Frontal cortex (tissue), 4 donors: Measurements from ENCODE around the gene PPA2. TPM values are rescaled to one million over a fixed set of nuclear protein-coding genes. Genes with fewer than 3 reads are reported as not detected.
"Not testable (repeated sequence)": the region's sequence is repeated elsewhere in the genome, so short reads cannot be mapped to it uniquely, and the experiment has no call there.

ENCODE experiments used
- DNase-seq, 2 donors: peaks; one replicate each; pipeline ENCODE4 v3.0.0; 2012; ENCODE audit warnings: low spot score in 2 of 2
- FAIRE-seq: peaks from 2 replicates; lab custom pipeline; 2012; peaks lifted over from hg19 to GRCh38; lab: Jason Lieb, UNC
- total RNA-seq: library from RNA; depleted of rRNA; stranded (reverse); fragments of >200 nt; gene quantifications from one replicate; pipeline ENCODE4 v1.2.3, GENCODE V29; 2014
- donor health status: control.
- donor health status: control.
- donor health status: control.

Gene PPA2
- total RNA-seq, result 76.6 TPM

- DNase-seq (peak; percentile 54 to 59), FAIRE-seq (no peak)
These were observed at the start of gene PPA2 for GRCh38 chr4:105473324-105474098. TSS of gene PPA2 (minus strand) at chr4:105474062. CDS start at chr4:105474050, 12 bp downstream.

- DNase-seq (peak; percentile 9 to 32), FAIRE-seq (no peak)
These were observed 47.2 kb upstream of the PPA2 start for GRCh38 chr4:105520819-105521790.

DNA sequence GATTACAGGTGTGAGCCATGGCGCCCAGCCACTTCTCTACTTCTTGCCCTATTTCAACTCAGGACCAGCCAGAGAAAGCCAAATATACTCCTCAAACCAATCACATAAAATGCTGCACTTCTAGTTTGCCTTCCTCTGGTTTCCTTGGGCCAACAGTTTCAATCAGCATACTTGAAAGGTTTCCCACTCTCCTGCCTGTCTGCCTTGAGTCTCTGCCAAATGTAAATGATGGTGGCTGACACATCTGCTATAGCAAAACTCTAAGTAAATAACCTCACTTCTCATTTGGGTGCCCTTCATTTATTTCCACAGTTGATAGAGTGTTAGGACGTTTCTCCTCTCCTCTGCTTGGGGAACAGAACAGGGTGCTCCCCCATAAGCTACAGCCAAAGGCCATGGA is 36.4 kb upstream of the PPA2 start:
- FAIRE-seq, result no peak
- DNase-seq, result no peak

DNA sequence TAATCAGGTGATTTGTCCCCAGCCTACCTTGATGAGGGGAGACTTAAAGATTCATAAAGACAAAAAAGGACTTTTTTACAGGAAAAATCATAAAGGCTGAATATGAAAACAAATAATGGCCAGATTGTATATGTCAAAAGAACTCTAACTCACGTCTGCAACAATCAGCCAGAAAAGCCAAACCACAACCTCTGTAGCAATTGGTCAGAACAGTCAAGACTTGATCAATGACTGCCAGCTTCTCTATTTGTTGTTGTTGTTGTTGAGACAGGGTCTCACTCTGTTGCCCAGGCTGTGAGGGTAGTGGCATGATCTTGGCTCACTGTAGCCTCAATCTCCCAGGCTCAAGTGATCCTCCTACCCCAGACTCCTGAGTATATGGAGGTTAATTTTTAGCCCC is 35.9 kb upstream of the PPA2 start:
- DNase-seq (no peak), FAIRE-seq (no peak)

GRCh38 chr4:105509291-105509690 is 35.4 kb upstream of the PPA2 start:
- FAIRE-seq, result no peak

GRCh38 chr4:105504744-105505143 is 30.9 kb upstream of the PPA2 start:
- no peak for DNase-seq
- FAIRE-seq, result no peak

More at GRCh38 chr4:105509291-105509690, 35.4 kb upstream of the PPA2 start:
- DNase-seq, result no peak

- FAIRE-seq, result no peak
- DNase-seq, result no peak
These were observed 29.6 kb upstream of the PPA2 start for GRCh38 chr4:105503484-105503883.

DNA sequence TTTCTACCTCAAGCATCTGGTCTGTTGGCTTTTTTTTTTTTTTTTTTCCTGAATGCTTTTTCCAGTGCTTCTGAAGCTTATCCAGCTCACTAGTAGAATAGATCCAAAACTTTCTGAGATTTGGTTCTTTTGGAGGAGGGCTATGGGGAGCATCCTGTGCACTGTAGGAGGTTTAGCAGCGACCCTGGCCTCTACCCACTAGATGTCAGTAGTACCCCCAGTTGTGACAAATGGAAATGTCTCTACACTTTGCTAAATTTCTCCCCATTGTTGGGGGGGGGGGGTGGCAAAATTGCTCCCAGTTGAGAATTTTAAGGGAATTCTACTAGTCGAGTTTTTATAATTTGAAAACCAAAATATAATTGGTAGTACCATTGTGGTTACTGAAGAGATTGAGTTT is 23.0 kb upstream of the PPA2 start:
- no peak for DNase-seq
- no peak for FAIRE-seq

- FAIRE-seq (no peak), DNase-seq (no peak)
These were observed 21.8 kb upstream of the PPA2 start for GRCh38 chr4:105495667-105496066.

GRCh38 chr4:105490523-105490922 is 16.7 kb upstream of the PPA2 start:
- no peak for DNase-seq
- no peak for FAIRE-seq

DNA sequence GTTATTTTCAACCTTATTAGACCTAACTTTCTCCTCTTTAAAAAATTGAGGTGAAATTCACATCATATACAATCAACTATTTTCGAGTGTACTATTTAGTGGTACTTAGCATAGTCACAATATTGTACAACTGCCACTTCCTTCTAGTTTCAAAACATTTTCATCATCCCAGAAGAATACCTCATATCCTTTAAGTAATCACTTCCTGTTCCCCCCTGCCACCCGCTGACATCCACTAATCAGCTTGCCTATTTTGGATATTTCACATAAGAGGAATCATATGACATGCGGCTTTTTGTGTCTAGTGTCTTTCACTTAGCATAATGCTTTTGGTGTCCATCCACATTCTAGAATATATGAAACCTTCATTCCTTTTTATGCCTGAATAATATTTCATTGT is 10.0 kb upstream of the PPA2 start:
- FAIRE-seq (no peak), DNase-seq (no peak)

DNA sequence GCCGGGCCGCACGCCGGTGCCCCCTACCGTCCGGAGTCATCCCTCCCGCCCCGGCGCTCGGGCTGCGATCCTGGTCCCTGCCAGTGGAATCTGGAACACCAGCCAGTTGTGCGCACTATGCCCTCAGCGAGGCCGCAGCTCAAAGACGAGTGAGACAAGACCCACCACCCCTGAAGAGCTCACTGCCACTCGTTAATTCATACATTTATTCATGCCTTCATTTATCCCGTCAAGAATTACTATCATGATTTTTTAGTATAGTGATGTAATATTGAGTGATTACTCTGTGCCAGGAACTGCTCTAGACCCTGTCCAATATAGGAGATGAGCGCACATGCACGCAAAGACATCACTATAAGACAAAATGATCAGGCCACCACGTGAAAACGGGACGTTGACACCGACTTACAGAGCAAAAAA is 247 bp upstream of the PPA2 start:
- DNase-seq, result peak; percentile 76 to 83
- FAIRE-seq, result no peak

GRCh38 chr4:105472871-105473323 is 965 bp downstream of the PPA2 start:
- peak in 1 of 2 donors; percentile 28 for DNase-seq

DNA sequence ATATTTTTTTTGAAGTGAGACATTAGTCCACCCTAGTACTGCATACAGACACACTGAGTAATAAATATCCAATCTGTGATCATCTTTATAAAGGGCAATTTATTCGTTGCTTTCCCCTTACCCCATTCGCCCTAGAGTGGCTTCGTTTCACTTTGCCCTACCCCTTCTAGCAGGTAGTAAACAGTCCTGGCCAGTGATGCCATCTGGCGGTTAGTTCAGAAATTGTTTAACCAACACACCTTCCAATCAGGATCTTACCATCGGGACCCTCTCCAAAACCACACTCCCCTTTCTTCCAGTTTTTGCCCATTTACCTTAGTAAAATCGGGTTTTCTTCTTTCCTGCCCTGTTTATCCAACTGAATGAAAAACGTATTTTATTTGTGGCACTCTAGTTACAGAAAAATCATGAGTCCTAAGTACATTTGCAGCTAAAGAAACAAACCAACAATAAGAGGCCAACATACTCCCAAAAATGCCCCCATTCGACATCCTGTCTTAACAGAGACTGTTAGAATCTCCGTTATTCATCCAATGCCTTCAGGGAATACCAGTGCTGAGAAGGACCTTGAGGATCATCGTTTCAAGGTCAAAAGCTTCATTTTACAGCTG is 2.2 kb downstream of the PPA2 start:
- DNase-seq (peak; percentile 48 to 55), FAIRE-seq (no peak)

More at GRCh38 chr4:105472871-105473323, 965 bp downstream of the PPA2 start:
- no peak for FAIRE-seq

DNA sequence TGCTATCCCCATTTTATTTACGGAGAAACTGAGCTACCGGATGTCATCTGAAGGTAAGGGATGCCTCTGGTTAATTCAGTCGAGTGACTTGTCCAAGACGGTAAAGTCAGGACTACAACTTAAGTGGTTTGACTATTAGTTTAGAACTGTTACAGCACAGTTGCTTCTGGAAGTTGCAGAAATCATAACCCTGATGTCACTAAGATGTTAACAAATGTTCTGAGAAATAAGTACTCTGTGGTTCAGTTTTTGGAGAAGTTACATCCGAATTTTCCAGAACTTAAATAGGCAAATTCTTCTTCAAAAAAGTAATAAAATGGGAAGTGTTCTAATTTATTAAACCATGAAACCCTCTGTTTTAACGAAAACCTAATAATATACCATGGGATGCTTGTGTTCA is 3.1 kb downstream of the PPA2 start:
- FAIRE-seq (no peak), DNase-seq (no peak)

DNA sequence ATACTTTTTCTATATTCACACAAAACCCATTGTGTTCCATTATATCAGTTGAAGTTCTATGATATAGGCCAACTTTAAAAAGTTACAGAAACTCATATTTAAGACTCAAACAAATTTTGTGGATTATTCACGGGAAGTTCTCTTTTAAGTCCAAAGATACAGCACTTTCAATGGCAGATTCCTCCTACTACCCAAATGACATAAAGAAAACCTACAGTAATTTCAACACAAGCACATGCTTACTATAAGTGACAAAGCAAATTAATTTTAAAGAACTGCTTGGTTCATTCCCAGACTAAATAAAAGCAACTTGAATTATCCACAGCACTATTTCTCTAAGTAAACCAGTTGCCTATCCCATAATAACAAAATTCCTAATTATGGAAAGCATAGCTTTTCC is 4.1 kb downstream of the PPA2 start:
- FAIRE-seq, result no peak
- no peak for DNase-seq

- DNase-seq (no peak), FAIRE-seq (no peak)
These were observed 7.3 kb downstream of the PPA2 start for GRCh38 chr4:105466580-105466979.

GRCh38 chr4:105464563-105464962 is 9.3 kb downstream of the PPA2 start:
- not testable (repeated sequence) for FAIRE-seq, DNase-seq

DNA sequence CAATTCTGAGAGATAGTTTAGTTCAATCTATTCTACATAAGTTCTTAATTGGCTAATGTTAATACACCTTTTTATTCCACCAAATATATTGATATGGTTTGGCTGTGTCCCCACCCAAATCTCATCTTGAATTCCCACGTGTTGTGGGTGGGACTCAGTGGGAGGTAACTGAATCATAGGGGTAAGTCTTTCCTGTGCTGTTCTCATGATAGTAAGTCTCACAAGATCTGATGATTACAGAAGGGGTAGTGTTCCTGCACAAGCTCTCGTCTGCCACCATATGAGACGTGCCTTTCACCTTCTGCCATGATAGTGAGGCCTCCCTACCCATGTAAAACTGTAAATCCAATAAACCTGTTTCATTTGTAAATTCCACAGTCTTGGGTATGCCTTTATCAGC is 11.3 kb downstream of the PPA2 start:
- FAIRE-seq, result no peak
- DNase-seq, result no peak
